Stimulated activated naive CD4-positive, alpha-beta T cell (primary cell): ENCODE results near the gene INPP4B.

Experiments
- DNase-seq, 6 experiments: peaks; one replicate each; lab custom pipeline; 2025; lab: John Stamatoyannopoulos, UW

Gene INPP4B

DNA sequence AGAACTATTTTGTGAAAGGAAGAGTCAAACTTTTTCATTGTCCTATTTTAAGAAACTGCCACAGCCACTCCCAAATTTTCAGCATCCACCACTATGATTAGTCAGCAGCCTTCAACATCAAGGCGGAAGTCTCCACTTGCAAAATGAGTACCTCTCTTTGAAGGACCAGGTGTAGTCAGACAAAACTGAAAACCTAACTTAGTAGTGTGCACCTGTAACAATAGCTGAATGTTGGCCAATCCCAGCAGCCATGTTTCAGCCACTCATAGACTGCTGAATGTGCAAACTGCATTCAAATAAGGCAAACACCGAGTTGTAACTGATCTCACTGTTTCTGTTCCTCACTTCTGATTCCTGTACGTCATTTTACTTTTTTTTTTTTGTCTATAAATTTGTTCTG is 868.7 kb downstream of the INPP4B start:
- DNase-seq: no peak
